Cerebellar cortex (tissue), 1 donor: Measurements from ENCODE around the gene NKAPL.
"Not testable (repeated sequence)": the region's sequence is repeated elsewhere in the genome, so short reads cannot be mapped to it uniquely, and the experiment has no call there.

Source experiments
- DNase-seq: peaks from one replicate; pipeline ENCODE4 v3.0.0-alpha.2; 2015; ENCODE audit warnings: low spot score

The NKAPL gene

DNA sequence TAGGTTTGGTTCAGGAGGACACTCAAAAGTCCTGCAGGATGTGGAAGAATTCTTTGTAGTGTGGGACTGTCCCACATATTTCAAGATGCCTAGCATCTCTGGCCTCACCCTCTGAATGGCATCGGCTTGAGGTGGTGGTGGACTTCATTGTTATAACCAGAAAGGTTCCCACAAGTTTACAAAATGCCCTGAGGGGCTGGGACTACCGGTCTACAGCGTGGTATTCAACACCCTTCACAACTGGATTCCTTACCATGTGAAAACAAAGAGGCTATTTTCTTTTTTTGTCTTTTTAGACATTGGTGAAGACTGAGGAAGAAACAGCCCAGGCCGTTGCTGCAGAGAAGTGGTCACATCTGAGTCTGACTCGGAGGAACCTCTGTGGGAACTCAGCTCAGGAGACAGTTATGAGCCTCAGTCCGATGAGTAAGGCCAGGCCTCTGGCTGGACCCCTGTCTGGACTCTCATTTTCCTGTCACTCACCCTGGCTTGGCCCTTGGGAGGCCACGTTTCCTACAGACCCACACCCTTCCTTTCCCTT is 37.5 kb downstream of the NKAPL start:
- DNase-seq, result no peak

DNA sequence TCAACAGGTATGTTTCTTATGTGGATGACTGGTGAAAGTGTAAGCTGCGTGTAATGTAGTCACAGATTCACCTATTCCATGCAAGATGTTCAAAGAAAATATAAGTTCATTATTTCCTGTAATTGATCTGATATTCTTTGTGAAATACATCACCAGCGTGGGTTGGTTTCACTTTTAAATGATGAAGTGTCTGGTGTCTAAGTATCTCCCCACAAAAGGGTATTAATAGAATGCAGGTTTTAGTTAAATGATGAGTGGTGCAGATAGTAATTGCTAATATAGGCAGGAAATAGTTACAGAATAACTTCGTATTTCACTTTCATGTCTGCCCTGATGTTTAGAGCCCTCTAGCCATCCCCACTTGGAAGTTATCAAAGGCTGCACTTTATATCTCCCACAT is 44.5 kb downstream of the NKAPL start:
- no peak for DNase-seq

DNA sequence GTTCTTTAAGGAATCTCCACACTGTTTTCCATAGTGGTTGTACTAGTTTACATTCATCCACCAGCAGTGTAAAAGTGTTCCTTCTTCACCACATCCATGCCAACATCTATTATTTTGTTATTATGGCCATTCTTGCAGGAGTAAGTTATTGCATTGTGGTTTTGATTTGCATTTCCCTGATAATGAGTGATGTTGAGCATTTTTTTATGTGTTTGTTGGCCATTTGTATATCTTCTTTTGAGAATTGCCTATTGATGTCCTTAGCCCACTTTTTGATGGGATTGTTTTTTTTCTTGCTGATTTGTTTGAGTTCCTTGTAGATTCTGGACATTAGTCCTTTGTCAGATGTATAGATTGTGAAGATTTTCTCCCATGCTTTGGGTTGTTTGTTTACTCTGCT is 47.3 kb downstream of the NKAPL start:
- DNase-seq, result not testable (repeated sequence)
